ENCODE data around the gene RAPGEF4. TPM values are rescaled to one million over a fixed set of nuclear protein-coding genes. Genes with fewer than 3 reads are reported as not detected.
A peak's percentile ranks its signal among the peaks of the same experiment; 100 is the strongest.

The RAPGEF4 gene
- polyA plus RNA-seq, 1 experiment, result 1.3 TPM

DNA sequence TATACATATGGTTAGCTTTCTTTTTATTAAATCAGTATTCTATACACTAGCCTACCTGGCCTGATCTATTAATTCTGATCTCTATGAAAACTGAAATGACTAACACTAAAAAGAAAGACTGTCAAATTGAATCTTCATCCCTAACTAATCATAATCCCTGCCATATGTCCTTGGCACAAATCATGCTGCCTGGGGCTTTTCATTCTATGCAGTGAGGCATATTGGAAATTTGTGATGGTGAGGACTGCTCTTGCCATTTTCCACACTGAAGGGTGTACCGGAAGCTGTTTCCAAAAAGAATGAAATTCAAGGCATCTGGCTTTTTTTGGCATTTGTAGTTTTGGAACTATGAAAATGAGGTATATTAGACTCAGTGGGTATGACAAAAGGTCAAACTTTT, 39.7 kb downstream of the RAPGEF4 start:
- ChIA-PET CTCF (interaction anchor here (1.1 kb wide), 1 partner anchor 106 kb away, joined by 3 read pairs; no protein-coding TSS in a partner anchor), POLR2A (no interaction called here)
- Histone ChIP-seq H3K27ac (ENCODE audit: low read depth, low read length) (no peak overlapping the region), H3K9me3 (ENCODE audit: control insufficient read depth, insufficient read depth, low read length) (no peaks in the 10 kb centered on the region), H3K4me3 (ENCODE audit: low read depth, low read length) (no peak overlapping the region), H3K27me3 (ENCODE audit: control insufficient read depth, insufficient read depth, low read length) (no peaks in the 10 kb centered on the region)
- DNase-seq (ENCODE audit: low read depth, low spot score), result no peak
- TF ChIP-seq, protein P1, sequence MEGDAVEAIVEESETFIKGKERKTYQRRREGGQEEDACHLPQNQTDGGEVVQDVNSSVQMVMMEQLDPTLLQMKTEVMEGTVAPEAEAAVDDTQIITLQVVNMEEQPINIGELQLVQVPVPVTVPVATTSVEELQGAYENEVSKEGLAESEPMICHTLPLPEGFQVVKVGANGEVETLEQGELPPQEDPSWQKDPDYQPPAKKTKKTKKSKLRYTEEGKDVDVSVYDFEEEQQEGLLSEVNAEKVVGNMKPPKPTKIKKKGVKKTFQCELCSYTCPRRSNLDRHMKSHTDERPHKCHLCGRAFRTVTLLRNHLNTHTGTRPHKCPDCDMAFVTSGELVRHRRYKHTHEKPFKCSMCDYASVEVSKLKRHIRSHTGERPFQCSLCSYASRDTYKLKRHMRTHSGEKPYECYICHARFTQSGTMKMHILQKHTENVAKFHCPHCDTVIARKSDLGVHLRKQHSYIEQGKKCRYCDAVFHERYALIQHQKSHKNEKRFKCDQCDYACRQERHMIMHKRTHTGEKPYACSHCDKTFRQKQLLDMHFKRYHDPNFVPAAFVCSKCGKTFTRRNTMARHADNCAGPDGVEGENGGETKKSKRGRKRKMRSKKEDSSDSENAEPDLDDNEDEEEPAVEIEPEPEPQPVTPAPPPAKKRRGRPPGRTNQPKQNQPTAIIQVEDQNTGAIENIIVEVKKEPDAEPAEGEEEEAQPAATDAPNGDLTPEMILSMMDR (IDR thresholded peaks at IDR 0.05; ENCODE audit: low read depth, low read length), result no peak

DNA sequence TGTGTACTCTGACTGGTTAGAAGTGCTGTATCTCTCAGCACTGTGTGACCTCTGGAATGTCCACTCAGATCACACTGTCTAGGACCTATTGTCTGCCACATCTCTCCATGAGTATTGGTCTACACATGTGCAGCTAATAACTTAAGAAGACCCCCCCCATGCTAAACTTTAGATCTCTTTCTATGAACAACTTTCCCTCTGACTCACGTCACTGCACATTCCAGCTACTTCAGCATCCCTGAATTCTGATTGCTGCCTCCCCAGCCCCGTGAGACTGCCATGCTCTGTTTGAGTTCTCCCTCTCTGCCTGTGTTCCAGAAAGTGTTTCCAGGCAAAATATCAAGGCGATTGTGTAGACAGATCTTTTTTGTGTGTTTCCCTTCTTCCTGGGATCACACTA, 41.8 kb downstream of the RAPGEF4 start:
- CTCF ChIA-PET, result interaction anchor here (0.5 kb wide), 1 partner anchor 108 kb away, joined by 5 read pairs; no protein-coding TSS in a partner anchor
- TF ChIP-seq, protein P1 (IDR thresholded peaks at IDR 0.05; ENCODE audit: low read depth, low read length), result no peak
- no peak for DNase-seq (ENCODE audit: low read depth, low spot score)
- H3K4me3 ChIP-seq (ENCODE audit: low read depth, low read length), result no peak overlapping the region
- no peaks in the 10 kb centered on the region for H3K9me3 ChIP-seq (ENCODE audit: control insufficient read depth, insufficient read depth, low read length)
- no peaks in the 10 kb centered on the region for H3K27me3 ChIP-seq (ENCODE audit: control insufficient read depth, insufficient read depth, low read length)
- POLR2A ChIA-PET, result no interaction called here
- H3K27ac ChIP-seq (ENCODE audit: low read depth, low read length), result no peak overlapping the region

DNA sequence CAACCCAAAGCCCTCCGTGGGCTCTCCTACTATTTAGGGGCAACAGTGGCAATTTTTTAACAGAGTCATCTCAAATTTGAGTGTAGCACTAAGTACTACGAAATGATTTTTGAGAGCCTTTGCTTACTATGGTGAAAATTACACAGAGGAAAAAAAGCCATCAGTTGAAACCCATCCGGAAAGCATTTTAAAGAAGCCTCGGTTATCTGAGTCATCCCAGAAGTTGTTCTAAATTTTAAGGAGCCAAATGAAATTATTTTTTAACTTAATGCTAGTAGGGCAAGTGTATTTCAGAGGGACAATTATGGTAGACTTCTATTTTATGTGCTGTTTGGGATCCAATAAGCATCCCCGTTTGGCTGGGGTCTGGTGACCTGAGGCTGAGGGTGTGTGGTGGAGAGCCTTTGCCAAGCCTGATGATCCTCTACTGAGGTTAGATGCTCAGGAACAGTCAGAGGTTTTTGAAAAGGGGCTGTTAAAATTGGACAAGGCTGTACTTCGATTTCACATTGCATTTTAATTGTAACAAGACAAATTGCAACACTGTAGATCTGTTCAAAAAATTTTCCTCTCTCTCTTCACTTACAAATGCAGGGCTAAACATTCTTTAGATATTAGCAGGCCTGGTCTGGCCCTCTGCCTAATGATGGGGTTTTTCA, 47.0 kb downstream of the RAPGEF4 start:
- Histone ChIP-seq H3K9me3 (ENCODE audit: control insufficient read depth, insufficient read depth, low read length) (no peaks in the 10 kb centered on the region), H3K27me3 (ENCODE audit: control insufficient read depth, insufficient read depth, low read length) (no peaks in the 10 kb centered on the region), H3K27ac (ENCODE audit: low read depth, low read length) (peak overlapping the region; percentile 68), H3K4me3 (ENCODE audit: low read depth, low read length) (no peak overlapping the region)
- ChIA-PET CTCF (interaction anchor here (1.5 kb wide), 1 partner anchor 149 kb away, joined by 3 read pairs; no protein-coding TSS in a partner anchor), POLR2A (no interaction called here)
- TF ChIP-seq, protein P1 (IDR thresholded peaks at IDR 0.05; ENCODE audit: low read depth, low read length), result no peak
- peak; percentile 66 for DNase-seq (ENCODE audit: low read depth, low spot score)

DNA sequence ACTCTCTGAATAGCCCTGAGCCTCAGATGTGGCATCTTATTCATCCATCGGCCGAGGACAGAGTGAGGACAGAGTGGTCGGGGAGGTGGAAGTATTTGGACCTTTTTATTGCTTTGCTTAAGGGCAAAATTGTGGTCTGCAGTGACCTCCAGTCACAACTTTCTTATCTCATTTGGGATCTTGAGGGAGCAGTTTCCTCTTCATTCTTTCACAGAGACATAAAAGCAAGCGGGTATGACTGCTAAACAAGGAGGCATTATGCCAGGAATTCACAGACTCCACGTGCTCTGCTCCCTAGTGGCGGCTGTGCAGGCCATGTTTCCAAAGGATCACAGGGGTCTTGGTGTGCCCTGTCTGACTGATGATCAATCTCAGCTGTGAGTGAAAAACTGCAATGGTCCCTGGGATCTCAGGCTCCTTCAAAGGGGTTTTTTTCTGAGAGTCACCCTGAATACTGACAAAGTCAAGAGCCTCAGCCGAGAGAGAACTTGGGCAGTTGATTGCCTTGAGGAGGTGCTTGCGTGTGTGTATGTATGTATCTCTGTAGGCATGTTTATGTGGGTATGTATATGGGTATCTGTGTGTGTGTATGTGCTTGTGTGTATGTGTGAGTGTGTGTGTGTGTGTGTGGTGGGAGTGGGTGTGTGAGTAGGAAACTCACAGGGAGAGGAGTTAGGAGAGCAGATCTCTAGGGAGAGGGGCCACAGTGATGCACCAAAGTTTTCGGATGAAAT, 47.7 kb downstream of the RAPGEF4 start:
- H3K9me3 ChIP-seq (ENCODE audit: control insufficient read depth, insufficient read depth, low read length), result no peaks in the 10 kb centered on the region
- no peaks in the 10 kb centered on the region for H3K27me3 ChIP-seq (ENCODE audit: control insufficient read depth, insufficient read depth, low read length)
- CTCF ChIA-PET, result no interaction called here
- POLR2A ChIA-PET, result no interaction called here
- peak overlapping the region; percentile 23; the same call in 1 of the 2 replicates for H3K4me3 ChIP-seq (ENCODE audit: low read depth, low read length)
- TF ChIP-seq, protein P1 (IDR thresholded peaks at IDR 0.05; ENCODE audit: low read depth, low read length), result peak; percentile 44
- H3K27ac ChIP-seq (ENCODE audit: low read depth, low read length), result peak overlapping the region; percentile 68
- DNase-seq (ENCODE audit: low read depth, low spot score), result peak; percentile 32

DNA sequence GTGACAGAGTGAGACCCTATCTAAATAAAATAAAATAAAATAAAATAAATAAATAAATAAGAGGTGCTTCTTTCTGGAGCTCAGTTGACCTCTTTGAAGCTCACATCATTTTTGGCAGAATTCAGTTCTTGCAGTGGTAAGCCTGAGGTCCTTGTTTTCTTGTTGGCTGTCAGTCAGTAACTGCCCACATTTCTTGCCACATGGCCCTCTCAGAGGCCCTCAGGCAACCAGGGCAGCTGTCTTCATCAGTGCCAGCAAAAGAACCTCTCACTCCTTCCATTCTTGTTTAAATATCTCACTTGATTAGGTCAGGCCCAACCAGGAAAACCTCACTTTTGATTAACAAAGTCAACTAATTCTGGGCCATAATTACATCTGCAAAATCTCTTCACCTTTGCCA, 53.2 kb downstream of the RAPGEF4 start:
- H3K27me3 ChIP-seq (ENCODE audit: control insufficient read depth, insufficient read depth, low read length), result no peaks in the 10 kb centered on the region
- no peak overlapping the region for H3K4me3 ChIP-seq (ENCODE audit: low read depth, low read length)
- TF ChIP-seq, protein P1 (IDR thresholded peaks at IDR 0.05; ENCODE audit: low read depth, low read length), result no peak
- no peaks in the 10 kb centered on the region for H3K9me3 ChIP-seq (ENCODE audit: control insufficient read depth, insufficient read depth, low read length)
- ChIA-PET POLR2A (no interaction called here), CTCF (interaction anchor here (1.9 kb wide), 1 partner anchor 18 kb away, joined by 12 read pairs; no protein-coding TSS in a partner anchor)
- no peak for DNase-seq (ENCODE audit: low read depth, low spot score)
- H3K27ac ChIP-seq (ENCODE audit: low read depth, low read length), result no peak overlapping the region
